Immature natural killer cell (primary cell): Measurements from ENCODE around the gene GBX2. TPM values are rescaled to one million over a fixed set of nuclear protein-coding genes. Genes with fewer than 3 reads are reported as not detected.

Source experiments
- DNase-seq, 3 donors: peaks; one replicate each; pipeline ENCODE4 v3.0.0; 2022; ENCODE audit warnings: mixed read lengths in 1 of 3
- H3K27ac Mint-ChIP-seq, 6 donors: one replicate each; pipeline ENCODE4 v1.8.0; 2020; ENCODE audit warnings: mixed read lengths in 6 of 6, mild to moderate bottlenecking in 5 of 6, inconsistent platforms in 4 of 6, moderate library complexity in 3 of 6
- H3K27me3 Mint-ChIP-seq, 3 donors: one replicate each; pipeline ENCODE4 v1.8.0; 2020 to 2021; ENCODE audit warnings: low read depth in 3 of 3, mild to moderate bottlenecking in 3 of 3, mixed read lengths in 3 of 3, moderate library complexity in 3 of 3, inconsistent platforms in 1 of 3
- H3K36me3 Mint-ChIP-seq, 3 donors: one replicate each; pipeline ENCODE4 v1.8.0; 2020; ENCODE audit warnings: mixed read lengths in 3 of 3, inconsistent platforms in 2 of 3, mild to moderate bottlenecking in 2 of 3
- H3K4me1 Mint-ChIP-seq, 2 donors: one replicate each; pipeline ENCODE4 v1.8.0; 2020; ENCODE audit warnings: inconsistent platforms in 2 of 2, mild to moderate bottlenecking in 2 of 2, mixed read lengths in 2 of 2, moderate library complexity in 1 of 2
- H3K4me3 Mint-ChIP-seq, 5 donors: one replicate each; pipeline ENCODE4 v1.8.0; 2020; ENCODE audit warnings: mild to moderate bottlenecking in 5 of 5, mixed read lengths in 5 of 5, inconsistent platforms in 3 of 5, moderate library complexity in 3 of 5
- H3K9me3 Mint-ChIP-seq, 6 donors: one replicate each; pipeline ENCODE4 v1.8.0; 2020; ENCODE audit warnings: mild to moderate bottlenecking in 6 of 6, mixed read lengths in 6 of 6, inconsistent platforms in 4 of 6, moderate library complexity in 3 of 6
- polyA plus RNA-seq, 3 donors: library from polyadenylated mRNA; unstranded; fragments of 300-500 nt; fragmentation: Illumina TruSeq; gene quantifications; one replicate each; pipeline ENCODE4 v1.2.3, GENCODE V29; 2021

Gene GBX2
- polyA plus RNA-seq, 3 donors from 2014 or later, result not detected

DNA sequence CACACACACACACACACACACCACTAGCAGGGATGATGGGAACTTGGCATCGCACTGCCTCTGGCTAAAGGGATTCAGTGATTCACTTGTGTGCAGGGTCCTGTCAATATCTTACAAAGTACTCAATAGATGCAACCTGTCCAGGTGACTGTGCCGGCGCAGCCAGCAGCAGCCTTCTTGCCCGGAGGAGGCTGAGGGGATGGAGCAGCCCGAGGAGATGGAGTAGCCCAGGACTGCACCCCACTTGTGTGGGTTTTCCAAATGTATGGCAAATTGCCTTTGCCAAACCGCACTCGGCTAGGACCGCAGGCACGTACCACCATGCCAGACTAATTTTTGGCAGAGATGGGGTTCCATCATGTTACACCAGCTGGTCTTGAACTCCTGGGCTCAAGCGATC is 31.1 kb downstream of the GBX2 start:
- H3K27me3 Mint-ChIP-seq, result peaks cover 0 to 10% (median 1%) of the 10 kb centered on the region in 3 donors

DNA sequence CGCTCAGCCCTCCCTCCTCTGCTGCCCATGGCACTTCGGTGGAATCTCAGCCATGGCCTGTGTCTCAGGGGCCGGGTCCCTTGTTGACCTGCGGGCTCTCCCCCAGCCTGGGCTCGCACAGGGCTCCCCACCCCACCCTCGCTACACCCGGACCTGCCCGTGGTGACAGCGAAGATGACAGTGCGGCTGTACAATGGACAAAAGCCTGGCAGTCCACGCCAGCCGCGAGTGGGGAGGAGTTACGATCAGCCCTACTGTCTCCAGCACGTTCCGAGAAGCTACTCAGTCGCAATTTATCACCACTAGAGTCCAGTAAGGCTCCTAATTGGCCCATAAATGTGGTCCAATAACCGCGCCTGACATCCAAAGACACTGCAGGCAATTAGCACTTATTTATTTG is 31.6 kb downstream of the GBX2 start:
- DNase-seq, result no peak
- no peak overlapping the region for H3K4me3 Mint-ChIP-seq
- no peaks in the 10 kb centered on the region for H3K9me3 Mint-ChIP-seq
- H3K27me3 Mint-ChIP-seq, result peaks cover 0 to 10% (median 1%) of the 10 kb centered on the region in 3 donors
- H3K4me1 Mint-ChIP-seq, result no peaks in the 10 kb centered on the region
- H3K27ac Mint-ChIP-seq, result no peak overlapping the region
- peaks cover 0 to 3% (median 3%) of the 10 kb centered on the region in 3 donors for H3K36me3 Mint-ChIP-seq

More for the DNA sequence above, 31.1 kb downstream of the GBX2 start:
- Mint-ChIP-seq H3K9me3 (no peaks in the 10 kb centered on the region), H3K4me3 (no peak overlapping the region), H3K27ac (no peak overlapping the region), H3K4me1 (no peaks in the 10 kb centered on the region), H3K36me3 (peaks cover 0 to 3% (median 3%) of the 10 kb centered on the region in 3 donors)
- no peak for DNase-seq

DNA sequence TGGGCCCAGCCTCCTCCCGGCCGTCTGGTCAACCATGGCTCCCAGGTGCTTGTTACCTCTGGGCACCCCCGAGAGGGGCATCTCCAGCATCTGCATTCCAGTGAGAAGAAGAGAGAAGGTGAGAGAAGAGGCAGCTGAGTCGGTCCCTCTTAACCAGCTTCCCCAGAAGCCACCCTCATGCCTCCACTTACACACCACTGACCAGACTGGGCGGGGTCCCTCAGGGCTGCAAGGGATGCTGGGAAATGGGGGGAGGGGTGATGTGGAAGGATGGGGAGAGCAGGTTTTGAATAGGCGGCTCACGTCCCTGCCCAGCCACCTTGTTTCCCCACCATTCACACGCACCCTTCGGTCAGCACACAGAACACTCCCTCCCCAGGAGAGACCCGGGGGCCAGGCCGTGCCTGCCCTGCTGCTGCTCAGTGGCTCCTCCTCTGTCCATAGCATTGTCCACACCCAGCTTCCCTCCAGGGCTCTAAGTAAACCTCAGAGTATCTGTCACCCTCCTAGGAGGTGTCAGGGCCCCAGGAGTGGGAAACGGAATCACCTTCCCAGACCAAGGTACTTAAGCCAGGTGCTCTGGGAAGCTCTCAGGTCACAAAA is 34.7 kb downstream of the GBX2 start:
- no peaks in the 10 kb centered on the region for H3K9me3 Mint-ChIP-seq
- DNase-seq, result no peak
- peaks cover 0 to 4% (median 2%) of the 10 kb centered on the region in 3 donors for H3K27me3 Mint-ChIP-seq
- no peak overlapping the region for H3K27ac Mint-ChIP-seq
- no peak overlapping the region for H3K4me3 Mint-ChIP-seq
- peaks cover 0 to 3% (median 3%) of the 10 kb centered on the region in 3 donors for H3K36me3 Mint-ChIP-seq
- no peaks in the 10 kb centered on the region for H3K4me1 Mint-ChIP-seq

DNA sequence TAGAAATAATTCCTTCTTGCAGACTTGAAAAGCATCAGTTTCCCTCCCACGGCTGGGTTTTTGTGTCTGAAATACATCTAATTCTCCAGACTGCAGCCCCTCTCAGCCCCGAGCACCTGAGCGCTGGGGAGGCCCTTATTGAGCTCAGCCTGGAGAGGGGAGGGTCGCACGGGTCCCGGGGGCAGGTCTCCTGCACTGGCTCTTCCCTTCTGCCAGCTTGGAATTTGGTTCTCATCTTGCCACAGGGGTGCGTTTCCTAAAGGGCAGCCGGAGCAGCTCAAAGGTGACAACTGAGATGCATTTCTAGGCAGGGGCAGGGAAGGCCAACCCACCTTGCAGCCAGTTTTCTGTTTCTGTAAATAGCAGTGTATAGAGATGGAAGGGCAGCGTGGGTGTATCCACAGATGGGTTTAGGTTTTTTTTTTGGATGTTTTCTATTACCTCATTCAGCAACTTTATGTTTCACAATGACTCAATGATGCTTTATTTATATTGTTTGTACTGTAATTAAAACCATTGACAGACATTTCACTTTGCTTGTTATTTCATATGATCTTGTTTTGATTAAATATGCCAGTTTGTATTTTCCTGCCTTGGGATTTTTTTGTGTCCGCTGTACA is 37.0 kb downstream of the GBX2 start:
- DNase-seq, result no peak
- peaks cover 0 to 3% (median 3%) of the 10 kb centered on the region in 3 donors for H3K36me3 Mint-ChIP-seq
- H3K27ac Mint-ChIP-seq, result no peak overlapping the region
- no peaks in the 10 kb centered on the region for H3K9me3 Mint-ChIP-seq
- peaks cover 0 to 4% (median 2%) of the 10 kb centered on the region in 3 donors for H3K27me3 Mint-ChIP-seq
- H3K4me3 Mint-ChIP-seq, result no peak overlapping the region
- no peaks in the 10 kb centered on the region for H3K4me1 Mint-ChIP-seq

DNA sequence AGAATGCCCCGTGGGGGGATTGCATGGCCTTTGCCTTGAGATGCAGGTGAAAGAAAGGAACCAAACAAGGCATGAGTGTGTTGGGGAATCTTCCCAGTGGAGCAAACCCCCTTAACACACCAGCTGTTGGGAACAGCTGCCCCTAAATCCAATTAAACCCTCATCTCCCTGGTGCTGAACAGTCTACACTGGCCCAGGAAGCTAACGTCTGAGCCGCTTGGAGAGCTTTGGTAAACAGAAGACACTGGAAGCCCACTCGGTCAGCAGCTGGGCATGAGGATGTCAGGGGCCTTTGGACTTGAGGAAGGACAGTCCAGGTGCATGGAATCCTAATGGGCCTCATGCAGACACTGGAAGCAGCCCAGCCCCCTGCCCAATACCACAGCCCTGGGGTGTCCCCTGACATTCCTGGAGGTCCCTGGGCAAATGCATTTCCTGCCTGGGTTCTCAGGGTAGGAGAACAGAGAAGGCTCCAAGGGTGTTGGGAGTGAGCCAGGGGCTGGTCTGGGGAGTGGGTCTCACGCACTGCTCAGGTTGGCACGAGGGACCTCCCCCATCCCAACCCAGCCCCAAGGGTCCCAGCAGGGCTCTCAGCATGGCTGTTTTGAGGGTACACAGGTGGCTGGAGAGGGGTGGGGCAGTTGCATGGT is 37.7 kb downstream of the GBX2 start:
- H3K9me3 Mint-ChIP-seq, result no peaks in the 10 kb centered on the region
- peaks cover 0 to 3% (median 2%) of the 10 kb centered on the region in 3 donors for H3K27me3 Mint-ChIP-seq
- no peak for DNase-seq
- H3K4me3 Mint-ChIP-seq, result no peak overlapping the region
- H3K4me1 Mint-ChIP-seq, result no peaks in the 10 kb centered on the region
- H3K36me3 Mint-ChIP-seq, result peaks cover 0 to 6% (median 5%) of the 10 kb centered on the region in 3 donors
- H3K27ac Mint-ChIP-seq, result no peak overlapping the region

DNA sequence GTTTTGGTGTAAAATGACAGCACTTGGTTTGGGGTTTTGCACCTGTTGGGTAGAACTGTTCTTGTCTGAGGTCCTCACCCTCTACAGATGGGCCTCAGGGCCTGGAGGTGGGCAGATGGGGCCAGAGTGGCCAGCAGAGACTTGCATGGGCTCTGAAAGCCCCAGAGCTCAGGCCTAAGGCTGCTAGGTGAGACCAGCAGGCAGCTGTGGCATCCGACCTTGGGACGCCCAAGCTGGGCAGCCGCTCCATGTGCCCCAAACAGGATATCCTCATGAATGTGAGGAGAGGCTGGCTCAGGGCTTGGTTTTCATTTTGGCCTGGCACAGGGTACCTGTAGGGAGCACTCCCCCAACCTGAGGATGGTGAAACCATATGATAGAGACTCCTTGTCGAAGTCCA is 38.3 kb downstream of the GBX2 start:
- Mint-ChIP-seq H3K27ac (no peak overlapping the region), H3K36me3 (peaks cover 0 to 11% (median 9%) of the 10 kb centered on the region in 3 donors), H3K4me1 (no peaks in the 10 kb centered on the region), H3K27me3 (peaks cover 0 to 3% (median 2%) of the 10 kb centered on the region in 3 donors), H3K4me3 (no peak overlapping the region), H3K9me3 (no peaks in the 10 kb centered on the region)
- DNase-seq, result no peak

DNA sequence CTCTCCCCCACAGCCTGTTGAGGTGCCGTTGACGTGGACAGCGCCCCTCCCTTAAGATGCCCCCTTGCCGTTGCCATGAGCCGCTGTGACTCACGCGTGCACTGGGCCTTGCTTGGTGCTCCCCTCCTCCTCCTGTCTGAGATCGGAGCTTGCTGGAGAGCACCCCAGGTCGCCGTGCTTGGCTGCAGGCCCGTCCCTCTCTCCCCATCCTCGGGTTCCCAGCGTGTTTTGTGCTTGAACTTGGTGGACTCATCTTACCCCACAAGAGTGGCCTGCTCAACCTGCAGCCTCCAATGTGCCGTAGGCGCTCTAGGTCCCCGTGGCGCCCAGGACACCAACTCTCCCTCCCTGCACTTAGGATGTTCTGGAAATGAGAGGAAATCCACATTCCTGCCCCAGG is 39.9 kb downstream of the GBX2 start:
- Mint-ChIP-seq H3K4me1 (no peaks in the 10 kb centered on the region), H3K27ac (no peak overlapping the region), H3K9me3 (no peaks in the 10 kb centered on the region), H3K4me3 (no peak overlapping the region), H3K27me3 (peaks cover 0 to 2% (median 0%) of the 10 kb centered on the region in 3 donors), H3K36me3 (peaks cover 0 to 21% (median 9%) of the 10 kb centered on the region in 3 donors)
- no peak for DNase-seq

DNA sequence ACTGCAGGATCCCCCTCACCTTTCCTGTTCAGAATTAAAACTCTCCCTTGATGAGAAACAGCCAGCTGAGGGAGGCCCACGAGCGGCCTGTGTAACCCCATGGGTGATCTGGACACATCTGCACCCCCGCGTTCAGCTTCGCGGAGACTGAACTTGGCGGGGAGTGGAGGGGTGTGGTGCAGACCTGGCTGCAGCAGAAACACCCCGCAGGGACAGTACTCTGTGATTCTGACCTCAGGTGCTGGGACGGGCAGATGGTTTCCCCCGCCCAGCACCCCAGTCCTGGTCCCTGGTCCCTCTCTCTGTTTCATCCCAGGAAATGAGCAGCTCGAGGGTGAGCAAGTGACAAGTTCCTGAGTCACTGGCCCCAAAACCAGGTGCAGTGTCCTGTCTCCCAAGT is 41.2 kb downstream of the GBX2 start:
- Mint-ChIP-seq H3K36me3 (peaks cover 0 to 22% (median 6%) of the 10 kb centered on the region in 3 donors), H3K27me3 (peaks cover 0 to 4% (median 0%) of the 10 kb centered on the region in 3 donors), H3K4me1 (no peaks in the 10 kb centered on the region), H3K9me3 (no peaks in the 10 kb centered on the region), H3K4me3 (no peak overlapping the region), H3K27ac (no peak overlapping the region)
- DNase-seq, result no peak

DNA sequence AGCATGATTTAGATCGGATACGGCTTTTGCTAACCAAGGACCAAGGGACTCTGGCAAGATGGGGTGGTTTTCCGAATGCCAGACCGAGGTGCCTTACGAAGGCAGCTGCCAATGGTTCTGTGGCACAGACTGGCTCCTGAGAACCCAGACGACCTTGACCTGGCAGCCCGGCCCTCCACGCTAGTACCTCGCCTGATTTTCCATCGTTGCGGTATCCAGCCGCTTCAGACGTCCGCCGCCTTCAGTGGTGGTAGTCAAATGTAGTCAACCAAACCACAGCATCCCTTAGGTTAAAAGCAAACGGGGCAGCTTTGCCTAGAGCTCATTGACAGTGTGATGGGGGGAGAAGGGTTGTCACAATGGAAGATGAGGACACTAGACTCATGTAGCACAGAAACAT is 42.6 kb downstream of the GBX2 start:
- H3K4me3 Mint-ChIP-seq, result no peak overlapping the region
- peaks cover 0 to 22% (median 6%) of the 10 kb centered on the region in 3 donors for H3K36me3 Mint-ChIP-seq
- H3K27ac Mint-ChIP-seq, result no peak overlapping the region
- H3K9me3 Mint-ChIP-seq, result no peaks in the 10 kb centered on the region
- no peaks in the 10 kb centered on the region for H3K4me1 Mint-ChIP-seq
- DNase-seq, result no peak
- peaks cover 0 to 4% (median 0%) of the 10 kb centered on the region in 3 donors for H3K27me3 Mint-ChIP-seq

DNA sequence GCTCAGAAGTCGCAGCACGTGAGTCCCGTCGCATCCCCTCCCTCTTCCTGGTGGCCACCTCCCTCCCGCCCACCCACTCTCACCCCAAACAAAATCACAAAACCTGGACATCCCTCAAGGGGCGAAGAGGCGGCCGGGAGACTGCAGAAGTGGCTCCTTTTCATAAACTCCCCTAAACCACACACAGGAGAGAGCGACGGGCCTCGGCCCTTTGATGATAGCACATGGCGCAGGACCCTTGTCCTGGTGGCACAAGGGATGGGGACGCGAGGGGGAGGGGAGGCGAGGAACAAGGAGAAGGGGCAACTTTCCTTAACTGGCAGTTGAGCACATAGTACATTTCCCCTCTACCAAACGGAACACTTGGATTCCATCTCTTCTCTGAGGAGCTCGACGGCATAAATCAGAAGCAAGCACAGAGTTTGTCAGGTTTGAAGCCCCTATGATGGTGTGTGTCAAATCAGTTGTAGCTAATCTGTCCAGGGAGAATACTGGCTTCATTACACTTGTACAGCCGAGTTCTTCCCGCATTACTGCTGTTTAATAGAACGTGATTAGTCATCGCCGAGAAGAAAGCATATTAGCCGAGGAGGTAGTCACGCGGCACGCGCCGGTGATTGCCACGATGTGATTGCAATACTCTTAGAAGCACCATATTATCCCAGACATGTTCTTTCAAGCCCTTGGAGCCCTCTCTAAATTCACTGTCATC is 43.8 kb downstream of the GBX2 start:
- Mint-ChIP-seq H3K27me3 (peaks cover 0 to 4% (median 0%) of the 10 kb centered on the region in 3 donors), H3K27ac (no peak overlapping the region), H3K36me3 (peaks cover 0 to 22% (median 6%) of the 10 kb centered on the region in 3 donors), H3K4me3 (no peak overlapping the region), H3K4me1 (no peaks in the 10 kb centered on the region), H3K9me3 (no peaks in the 10 kb centered on the region)
- DNase-seq, result no peak

DNA sequence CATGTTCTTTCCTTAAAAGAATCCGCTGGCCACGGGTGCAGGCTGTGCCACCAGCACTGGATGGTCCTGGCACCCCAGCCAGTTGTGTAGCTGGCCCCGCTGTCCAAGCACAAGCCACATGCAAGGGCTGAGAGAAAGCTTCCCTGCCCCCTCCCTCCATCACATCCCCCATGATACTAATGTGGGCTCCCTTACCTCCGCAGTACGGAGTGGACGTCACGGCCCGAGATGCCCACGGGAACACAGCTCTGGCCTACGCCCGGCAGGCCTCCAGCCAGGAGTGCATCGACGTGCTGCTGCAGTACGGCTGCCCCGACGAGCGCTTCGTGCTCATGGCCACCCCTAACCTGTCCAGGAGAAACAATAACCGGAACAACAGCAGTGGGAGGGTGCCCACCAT is 44.5 kb downstream of the GBX2 start:
- Mint-ChIP-seq H3K36me3 (peaks cover 0 to 22% (median 6%) of the 10 kb centered on the region in 3 donors), H3K4me3 (no peak overlapping the region), H3K27me3 (peaks cover 0 to 3% (median under 1%) of the 10 kb centered on the region in 3 donors), H3K9me3 (no peaks in the 10 kb centered on the region), H3K4me1 (no peaks in the 10 kb centered on the region), H3K27ac (no peak overlapping the region)
- DNase-seq, result no peak

DNA sequence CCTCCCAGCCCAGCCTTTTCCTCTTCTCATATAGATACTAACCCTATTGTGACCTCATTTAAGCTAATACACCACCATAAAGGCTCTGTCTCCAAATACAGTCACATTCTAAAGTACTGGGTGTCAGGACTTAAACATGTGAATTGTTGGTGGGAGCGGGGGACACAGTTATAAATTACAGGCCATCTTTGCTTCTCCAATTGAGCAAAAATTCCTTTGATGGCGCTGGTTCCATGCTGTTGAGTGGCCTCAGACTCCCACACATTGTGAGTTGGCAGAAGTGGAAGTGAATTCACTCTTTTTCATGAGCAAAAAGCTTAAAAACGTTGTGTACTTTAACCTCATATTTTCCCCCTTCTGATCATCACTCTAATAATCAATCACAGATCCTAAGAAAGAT is 46.0 kb downstream of the GBX2 start:
- no peak for DNase-seq
- Mint-ChIP-seq H3K4me3 (no peak overlapping the region), H3K27ac (no peak overlapping the region), H3K36me3 (peaks cover 0 to 22% (median 6%) of the 10 kb centered on the region in 3 donors), H3K9me3 (no peaks in the 10 kb centered on the region), H3K4me1 (no peaks in the 10 kb centered on the region), H3K27me3 (peaks cover 0 to 3% (median 2%) of the 10 kb centered on the region in 3 donors)

DNA sequence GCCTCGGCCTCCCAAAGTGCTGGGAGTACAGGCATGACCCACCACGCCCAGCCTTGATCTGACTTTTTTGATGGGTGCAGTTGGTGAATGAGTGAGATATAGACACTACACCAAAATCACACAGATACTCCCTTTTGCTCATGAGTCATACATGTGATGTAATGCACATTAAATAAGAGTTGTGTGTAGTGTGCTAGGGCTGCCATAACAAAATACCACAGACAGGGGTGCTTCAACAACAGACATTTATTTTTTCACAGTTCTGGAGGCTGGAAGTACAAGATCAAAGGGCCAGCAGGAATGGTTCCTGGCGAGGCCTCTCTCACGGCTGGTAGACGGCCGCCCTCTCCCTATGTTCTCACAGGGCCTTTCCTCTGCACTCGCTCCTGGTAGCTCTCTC is 46.6 kb downstream of the GBX2 start:
- Mint-ChIP-seq H3K27ac (no peak overlapping the region), H3K4me1 (no peaks in the 10 kb centered on the region)

DNA sequence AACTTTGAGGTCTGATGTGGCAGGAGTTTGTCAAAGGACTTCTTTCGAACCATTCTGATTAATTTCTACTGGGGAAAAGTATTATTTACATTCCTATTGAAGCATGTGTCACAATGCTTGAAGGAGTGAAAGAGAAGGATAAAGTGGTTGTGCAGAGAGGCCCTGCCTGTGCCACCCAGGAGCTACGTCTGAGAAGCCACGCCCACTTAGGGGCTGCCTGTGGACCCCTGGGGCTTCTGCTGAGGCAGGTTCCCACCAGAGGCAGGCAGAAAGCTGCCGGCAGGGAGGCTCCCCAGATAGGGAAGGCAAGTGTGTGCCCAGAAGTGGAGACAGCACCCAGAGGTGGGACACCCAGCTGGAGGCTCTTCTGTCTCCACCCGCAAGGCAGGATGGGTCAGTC is 47.4 kb downstream of the GBX2 start:
- peaks cover 0 to 3% (median 2%) of the 10 kb centered on the region in 3 donors for H3K27me3 Mint-ChIP-seq
- no peaks in the 10 kb centered on the region for H3K4me1 Mint-ChIP-seq
- H3K36me3 Mint-ChIP-seq, result peaks cover 0 to 22% (median 6%) of the 10 kb centered on the region in 3 donors
- no peak overlapping the region for H3K4me3 Mint-ChIP-seq
- DNase-seq, result no peak
- no peaks in the 10 kb centered on the region for H3K9me3 Mint-ChIP-seq
- no peak overlapping the region for H3K27ac Mint-ChIP-seq

More for the DNA sequence above, 46.6 kb downstream of the GBX2 start:
- peaks cover 0 to 22% (median 6%) of the 10 kb centered on the region in 3 donors for H3K36me3 Mint-ChIP-seq
- H3K9me3 Mint-ChIP-seq, result no peaks in the 10 kb centered on the region
- H3K4me3 Mint-ChIP-seq, result no peak overlapping the region
- peaks cover 0 to 3% (median 2%) of the 10 kb centered on the region in 3 donors for H3K27me3 Mint-ChIP-seq
- no peak for DNase-seq
